ENCODE data around the gene MCTP2.

MCTP2 gene

DNA sequence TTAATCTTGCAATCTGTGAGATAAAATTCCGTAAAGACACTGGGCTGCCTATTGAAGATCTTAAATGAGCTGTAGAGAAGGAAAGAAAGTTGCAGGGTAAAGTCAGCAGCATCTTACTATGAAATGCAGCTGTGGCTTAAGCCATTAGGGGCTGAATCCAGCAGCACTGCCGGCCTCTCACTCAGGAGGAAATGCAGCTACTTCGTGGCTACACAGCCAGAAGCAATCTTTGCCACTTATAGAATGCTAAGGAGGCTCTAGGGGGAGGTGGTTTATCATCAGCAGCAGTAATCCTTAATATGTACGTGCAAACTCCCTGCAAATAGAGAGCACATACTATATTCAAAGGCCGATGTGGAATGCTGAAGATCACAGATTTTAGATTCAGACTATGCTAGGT is 19.1 kb upstream of the MCTP2 start:
- no peaks in the 10 kb centered on the region for H3K27me3 ChIP-seq (replicated peaks; ENCODE audit: control insufficient read depth, insufficient read depth, low read length)
- DNase-seq (ENCODE audit: extremely low read depth, insufficient read length): no peak
- TF ChIP-seq, protein P1, sequence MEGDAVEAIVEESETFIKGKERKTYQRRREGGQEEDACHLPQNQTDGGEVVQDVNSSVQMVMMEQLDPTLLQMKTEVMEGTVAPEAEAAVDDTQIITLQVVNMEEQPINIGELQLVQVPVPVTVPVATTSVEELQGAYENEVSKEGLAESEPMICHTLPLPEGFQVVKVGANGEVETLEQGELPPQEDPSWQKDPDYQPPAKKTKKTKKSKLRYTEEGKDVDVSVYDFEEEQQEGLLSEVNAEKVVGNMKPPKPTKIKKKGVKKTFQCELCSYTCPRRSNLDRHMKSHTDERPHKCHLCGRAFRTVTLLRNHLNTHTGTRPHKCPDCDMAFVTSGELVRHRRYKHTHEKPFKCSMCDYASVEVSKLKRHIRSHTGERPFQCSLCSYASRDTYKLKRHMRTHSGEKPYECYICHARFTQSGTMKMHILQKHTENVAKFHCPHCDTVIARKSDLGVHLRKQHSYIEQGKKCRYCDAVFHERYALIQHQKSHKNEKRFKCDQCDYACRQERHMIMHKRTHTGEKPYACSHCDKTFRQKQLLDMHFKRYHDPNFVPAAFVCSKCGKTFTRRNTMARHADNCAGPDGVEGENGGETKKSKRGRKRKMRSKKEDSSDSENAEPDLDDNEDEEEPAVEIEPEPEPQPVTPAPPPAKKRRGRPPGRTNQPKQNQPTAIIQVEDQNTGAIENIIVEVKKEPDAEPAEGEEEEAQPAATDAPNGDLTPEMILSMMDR (IDR thresholded peaks at IDR 0.05; ENCODE audit: insufficient read depth, low read length, poor library complexity, severe bottlenecking): no peak
- H3K4me3 ChIP-seq (replicated peaks; ENCODE audit: low read depth, low read length): no peak overlapping the region
- H3K36me3 ChIP-seq (ENCODE audit: control insufficient read depth, insufficient read depth, low read length): no peaks in the 10 kb centered on the region

DNA sequence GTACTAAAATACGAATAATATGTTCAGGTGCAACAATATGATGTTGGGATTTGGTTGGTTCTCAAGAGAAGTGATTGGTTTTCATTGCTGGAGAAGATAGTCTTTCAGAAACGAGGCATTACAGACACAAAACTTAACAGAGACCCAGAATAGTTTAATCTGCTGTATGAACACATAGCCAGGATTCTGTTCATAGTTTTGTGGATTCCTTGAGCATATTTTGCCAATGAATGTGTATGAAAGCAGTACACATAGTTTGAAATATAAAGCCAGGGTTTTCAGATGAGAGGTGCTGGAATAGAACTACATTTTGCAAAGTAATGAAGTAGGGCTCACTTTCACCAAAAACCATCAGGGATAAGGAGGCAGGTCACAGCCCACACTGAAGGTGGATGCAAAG is 5.7 kb upstream of the MCTP2 start:
- H3K36me3 ChIP-seq (ENCODE audit: control insufficient read depth, insufficient read depth, low read length): no peaks in the 10 kb centered on the region
- TF ChIP-seq, protein P1 (IDR thresholded peaks at IDR 0.05; ENCODE audit: insufficient read depth, low read length, poor library complexity, severe bottlenecking): no peak
- H3K4me3 ChIP-seq (replicated peaks; ENCODE audit: low read depth, low read length): no peak overlapping the region
- H3K27me3 ChIP-seq (replicated peaks; ENCODE audit: control insufficient read depth, insufficient read depth, low read length): no peaks in the 10 kb centered on the region; the same call in 1 of the 2 replicates
- no peak for DNase-seq (ENCODE audit: extremely low read depth, insufficient read length)

DNA sequence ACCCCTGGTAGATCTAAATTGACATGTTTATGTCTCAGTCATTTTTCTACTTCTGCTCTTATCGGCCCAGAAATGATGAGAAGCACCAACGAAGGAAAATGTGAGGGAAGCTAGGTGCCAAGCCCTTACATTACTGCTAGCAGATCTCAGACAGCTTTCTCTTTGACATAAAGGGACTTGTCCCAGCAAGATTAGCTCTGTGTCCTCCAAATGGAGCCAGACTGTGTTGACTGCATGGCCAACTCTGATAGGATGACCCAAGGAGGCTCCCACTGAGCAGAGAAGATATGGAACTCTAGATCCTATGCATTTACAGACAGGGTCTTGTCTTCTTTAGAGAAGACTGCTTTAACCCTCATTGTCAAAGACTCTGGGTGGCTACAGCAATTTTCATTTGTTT is 2.8 kb upstream of the MCTP2 start:
- no peak overlapping the region for H3K4me3 ChIP-seq (replicated peaks; ENCODE audit: low read depth, low read length)
- TF ChIP-seq, protein P1 (IDR thresholded peaks at IDR 0.05; ENCODE audit: insufficient read depth, low read length, poor library complexity, severe bottlenecking): no peak
- peaks cover 2% of the 10 kb centered on the region for H3K27me3 ChIP-seq (replicated peaks; ENCODE audit: control insufficient read depth, insufficient read depth, low read length)
- no peak for DNase-seq (ENCODE audit: extremely low read depth, insufficient read length)
- H3K36me3 ChIP-seq (ENCODE audit: control insufficient read depth, insufficient read depth, low read length): no peaks in the 10 kb centered on the region

DNA sequence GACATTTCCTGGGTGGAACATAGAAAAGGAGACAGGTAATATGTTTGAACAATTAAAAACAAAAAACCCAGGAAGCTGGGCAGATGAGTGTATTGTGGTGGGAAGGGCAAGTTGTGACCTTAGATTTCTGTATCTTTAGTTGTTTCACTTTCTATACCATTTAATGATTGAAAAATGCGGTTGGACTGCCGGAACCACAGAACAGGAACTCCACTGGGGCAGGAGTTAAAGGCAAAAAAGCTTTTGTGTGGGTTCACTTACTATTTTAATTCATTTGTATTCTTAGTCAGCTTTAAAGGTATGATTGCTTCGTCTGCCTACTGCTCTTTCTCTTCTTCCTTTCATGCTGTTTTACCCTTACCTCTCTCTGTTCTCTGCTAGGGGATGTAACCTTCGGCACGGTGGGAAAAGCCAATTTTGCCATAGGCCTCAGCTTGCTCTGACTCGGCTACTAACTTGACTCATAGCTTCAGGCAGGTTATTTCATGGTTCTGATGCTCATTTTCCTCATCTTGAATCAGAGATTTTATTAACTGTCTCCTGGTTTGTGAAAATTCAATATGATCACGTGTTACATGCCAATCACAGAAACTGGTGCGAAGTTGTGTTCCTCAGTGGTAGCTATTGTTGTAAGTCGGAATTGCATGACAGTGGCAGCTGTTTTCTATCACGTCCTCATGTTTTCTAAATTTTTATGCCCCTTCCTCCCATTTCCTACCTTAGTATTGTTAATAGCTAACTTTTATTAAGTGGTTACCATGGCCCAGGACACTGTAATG is 1.6 kb upstream of the MCTP2 start:
- DNase-seq (ENCODE audit: extremely low read depth, insufficient read length): peak; percentile 57
- H3K27me3 ChIP-seq (replicated peaks; ENCODE audit: control insufficient read depth, insufficient read depth, low read length): peaks cover 2% of the 10 kb centered on the region
- TF ChIP-seq, protein P1 (IDR thresholded peaks at IDR 0.05; ENCODE audit: insufficient read depth, low read length, poor library complexity, severe bottlenecking): no peak
- H3K4me3 ChIP-seq (replicated peaks; ENCODE audit: low read depth, low read length): no peak overlapping the region
- H3K36me3 ChIP-seq (ENCODE audit: control insufficient read depth, insufficient read depth, low read length): no peaks in the 10 kb centered on the region

DNA sequence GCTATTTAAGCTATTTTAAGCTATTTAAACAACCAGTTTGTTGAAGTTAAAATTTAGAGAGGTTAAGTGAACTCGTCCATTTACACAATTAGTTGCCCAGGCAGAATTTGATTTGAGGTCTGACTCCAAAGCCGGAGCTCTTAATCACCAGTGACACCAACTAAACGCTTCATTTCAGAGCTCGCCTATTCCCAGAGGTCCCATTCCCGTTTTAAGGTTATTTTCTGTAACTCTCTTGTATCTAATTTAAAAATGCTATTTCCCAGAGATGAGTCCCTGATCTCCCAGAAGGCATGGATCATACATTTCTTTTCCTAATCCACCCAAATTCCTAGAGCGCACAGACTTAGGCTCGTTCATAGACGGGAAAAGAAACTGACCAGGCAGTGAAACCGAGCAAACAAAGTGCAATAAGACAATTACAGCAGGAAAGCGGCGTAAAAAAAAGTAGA is 904 bp upstream of the MCTP2 start:
- TF ChIP-seq, protein P1 (IDR thresholded peaks at IDR 0.05; ENCODE audit: insufficient read depth, low read length, poor library complexity, severe bottlenecking): no peak
- H3K4me3 ChIP-seq (replicated peaks; ENCODE audit: low read depth, low read length): peak overlapping the region; percentile 58
- H3K36me3 ChIP-seq (ENCODE audit: control insufficient read depth, insufficient read depth, low read length): no peaks in the 10 kb centered on the region
- DNase-seq (ENCODE audit: extremely low read depth, insufficient read length): no peak
- peaks cover 2% of the 10 kb centered on the region for H3K27me3 ChIP-seq (replicated peaks; ENCODE audit: control insufficient read depth, insufficient read depth, low read length)
